Peyer's patch (tissue), 4 donors: ENCODE measurements around the gene ADAT1. TPM values are rescaled to one million over a fixed set of nuclear protein-coding genes. Genes with fewer than 3 reads are reported as not detected.

Source experiments
- DNase-seq, 3 donors: peaks; one replicate each; pipeline ENCODE4 v3.0.0-alpha.2; 2017 to 2019
- H3K27ac ChIP-seq, 4 donors: fragments of 200-600 bp; sonication (generic); one replicate each; pipeline ENCODE4 v1.5.1; 2016 to 2019
- H3K27me3 ChIP-seq, 2 donors: fragments of 200-600 bp; sonication (generic); one replicate each; pipeline ENCODE4 v1.5.1; 2019
- H3K36me3 ChIP-seq, 3 donors: fragments of 200-600 bp; sonication (generic); one replicate each; pipeline ENCODE4 v1.5.1; 2016 to 2019
- H3K4me1 ChIP-seq, 4 donors: fragments of 200-600 bp; sonication (generic); one replicate each; pipeline ENCODE4 v1.5.1; 2016 to 2019
- H3K4me3 ChIP-seq, 4 donors: fragments of 200-600 bp; sonication (generic); 1 replicate in 3 of 4; 2 replicates in 1 of 4; pipeline ENCODE4 v1.5.1; 2016 to 2019; ENCODE audit warnings: mild to moderate bottlenecking in 1 of 4
- H3K9me3 ChIP-seq, 4 donors: fragments of 200-600 bp; sonication (generic); one replicate each; pipeline ENCODE4 v1.5.1; 2016 to 2019; ENCODE audit warnings: mild to moderate bottlenecking in 1 of 4
- POLR2A ChIP-seq, 2 donors: fragments of 450-650 bp; IDR thresholded peaks; one replicate each; pipeline ENCODE4 v1.5.1; 2017; ENCODE audit warnings: antibody characterized with exemption in 2 of 2, mild to moderate bottlenecking in 2 of 2, moderate library complexity in 2 of 2
- total RNA-seq, 4 donors: library from RNA; depleted of rRNA; stranded (reverse); fragments of >200 nt; gene quantifications; one replicate each; pipeline ENCODE4 v1.1.0, GENCODE V29; 2016
- TF ChIP-seq, protein P1 (sequence below), 6 experiments: fragments of 450-650 bp in 4 of 6; fragments of 200-600 bp in 2 of 6; sonication (generic) in 1 of 6; IDR thresholded peaks; one replicate each; pipeline ENCODE4 v1.5.1; 2017 to 2019; ENCODE audit warnings: antibody characterized with exemption in 6 of 6, mild to moderate bottlenecking in 3 of 6, moderate library complexity in 1 of 6

ADAT1 gene
- total RNA-seq, 4 donors from 2014 or later, result 39.2 to 74.1 (median 66.6) TPM

- no peak overlapping the region for H3K4me3 ChIP-seq
- DNase-seq, result no peak
- no peaks in the 10 kb centered on the region for H3K9me3 ChIP-seq
- H3K36me3 ChIP-seq, result peaks cover 0 to 100% (median 0%) of the 10 kb centered on the region in 3 donors
- peaks cover 0 to 32% (median 0%) of the 10 kb centered on the region in 4 donors for H3K4me1 ChIP-seq
- no peak for TF ChIP-seq POLR2A (IDR thresholded peaks at IDR 0.05)
- TF ChIP-seq, protein P1, sequence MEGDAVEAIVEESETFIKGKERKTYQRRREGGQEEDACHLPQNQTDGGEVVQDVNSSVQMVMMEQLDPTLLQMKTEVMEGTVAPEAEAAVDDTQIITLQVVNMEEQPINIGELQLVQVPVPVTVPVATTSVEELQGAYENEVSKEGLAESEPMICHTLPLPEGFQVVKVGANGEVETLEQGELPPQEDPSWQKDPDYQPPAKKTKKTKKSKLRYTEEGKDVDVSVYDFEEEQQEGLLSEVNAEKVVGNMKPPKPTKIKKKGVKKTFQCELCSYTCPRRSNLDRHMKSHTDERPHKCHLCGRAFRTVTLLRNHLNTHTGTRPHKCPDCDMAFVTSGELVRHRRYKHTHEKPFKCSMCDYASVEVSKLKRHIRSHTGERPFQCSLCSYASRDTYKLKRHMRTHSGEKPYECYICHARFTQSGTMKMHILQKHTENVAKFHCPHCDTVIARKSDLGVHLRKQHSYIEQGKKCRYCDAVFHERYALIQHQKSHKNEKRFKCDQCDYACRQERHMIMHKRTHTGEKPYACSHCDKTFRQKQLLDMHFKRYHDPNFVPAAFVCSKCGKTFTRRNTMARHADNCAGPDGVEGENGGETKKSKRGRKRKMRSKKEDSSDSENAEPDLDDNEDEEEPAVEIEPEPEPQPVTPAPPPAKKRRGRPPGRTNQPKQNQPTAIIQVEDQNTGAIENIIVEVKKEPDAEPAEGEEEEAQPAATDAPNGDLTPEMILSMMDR (IDR thresholded peaks at IDR 0.05), result no peak
- no peak overlapping the region for H3K27ac ChIP-seq
- no peaks in the 10 kb centered on the region for H3K27me3 ChIP-seq
These were observed 50.1 kb downstream of the ADAT1 start for GRCh38 chr16:75572864-75573542.

- Histone ChIP-seq H3K4me1 (peaks cover 0 to 44% (median 7%) of the 10 kb centered on the region in 4 donors), H3K9me3 (no peaks in the 10 kb centered on the region), H3K4me3 (no peak overlapping the region), H3K36me3 (peaks cover 0 to 79% (median 0%) of the 10 kb centered on the region in 3 donors), H3K27ac (peak overlapping the region in 1 of 4 donors; percentile 7), H3K27me3 (no peaks in the 10 kb centered on the region)
- no peak for DNase-seq
- TF ChIP-seq POLR2A (IDR thresholded peaks at IDR 0.05), result no peak
- TF ChIP-seq, protein P1 (IDR thresholded peaks at IDR 0.05), result no peak
These were observed 52.5 kb downstream of the ADAT1 start for GRCh38 chr16:75570396-75571065.

GRCh38 chr16:75567911-75568310 is 55.2 kb downstream of the ADAT1 start:
- Histone ChIP-seq H3K36me3 (peaks cover 0 to 53% (median 0%) of the 10 kb centered on the region in 3 donors), H3K4me3 (peak overlapping the region in 1 of 4 donors; percentile 97), H3K4me1 (peaks cover 0 to 43% (median 7%) of the 10 kb centered on the region in 4 donors), H3K27me3 (no peaks in the 10 kb centered on the region), H3K27ac (no peak overlapping the region), H3K9me3 (no peaks in the 10 kb centered on the region)
- TF ChIP-seq, protein P1 (IDR thresholded peaks at IDR 0.05), result no peak
- no peak for TF ChIP-seq POLR2A (IDR thresholded peaks at IDR 0.05)
- DNase-seq, result no peak

- no peak for DNase-seq
- H3K36me3 ChIP-seq, result peaks cover 0 to 42% (median 0%) of the 10 kb centered on the region in 3 donors
- peak overlapping the region; percentile 82 to 97 (median 92) for H3K4me3 ChIP-seq
- H3K27ac ChIP-seq, result peak overlapping the region; percentile 59 to 81 (median 74)
- peaks cover 0 to 35% (median 7%) of the 10 kb centered on the region in 4 donors for H3K4me1 ChIP-seq
- no peaks in the 10 kb centered on the region for H3K27me3 ChIP-seq
- TF ChIP-seq, protein P1 (IDR thresholded peaks at IDR 0.05), result no peak
- TF ChIP-seq POLR2A (IDR thresholded peaks at IDR 0.05), result no peak
- H3K9me3 ChIP-seq, result no peaks in the 10 kb centered on the region
These were observed 56.3 kb downstream of the ADAT1 start for GRCh38 chr16:75566758-75567255.

DNA sequence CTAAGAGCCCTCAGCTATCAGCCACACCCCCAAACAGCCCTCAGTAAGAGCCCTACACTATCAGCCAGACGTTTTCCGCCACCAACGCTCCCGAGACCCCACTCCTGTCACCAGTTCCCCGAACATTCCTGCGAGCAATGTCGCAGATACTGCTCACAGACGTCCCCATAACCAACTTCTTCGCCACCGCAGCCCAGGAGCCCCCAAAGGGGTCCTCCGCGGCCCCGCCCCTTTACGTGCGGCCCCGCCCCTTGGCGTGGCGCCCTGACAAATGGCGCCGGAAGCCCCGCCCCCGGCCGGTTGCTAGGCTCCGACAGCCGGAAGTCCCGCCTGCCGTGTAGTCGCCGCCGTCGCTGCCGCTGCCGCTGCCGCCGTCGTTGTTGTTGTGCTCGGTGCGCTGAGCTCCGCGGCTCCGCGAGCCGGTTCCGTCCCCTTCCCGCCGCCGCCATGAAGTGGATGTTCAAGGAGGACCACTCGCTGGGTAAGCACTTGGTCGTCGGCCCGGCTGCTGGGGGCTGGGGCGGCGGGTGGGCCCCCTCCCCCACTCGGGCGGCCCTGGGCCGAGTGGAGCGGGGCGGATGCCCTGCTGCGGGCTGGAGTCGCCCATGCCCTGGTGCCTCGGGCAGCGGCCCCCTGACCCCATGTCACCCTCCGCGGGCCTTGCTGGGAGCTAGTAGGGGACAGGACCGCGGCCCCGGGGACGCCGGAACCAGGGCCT is 56.9 kb downstream of the ADAT1 start, which contains the start of gene GABARAPL2:
TSS of gene GABARAPL2 (plus strand) at position 340 of the 718 bp plus-strand sequence. CDS start at position 448, 108 bp downstream.
- Histone ChIP-seq H3K9me3 (no peaks in the 10 kb centered on the region), H3K4me1 (peaks cover 0 to 35% (median 7%) of the 10 kb centered on the region in 4 donors), H3K36me3 (peaks cover 0 to 36% (median 0%) of the 10 kb centered on the region in 3 donors), H3K4me3 (peak within 1 kb of the TSS; percentile 82 to 97 (median 92)), H3K27me3 (no peaks in the 10 kb centered on the region), H3K27ac (peak within 1 kb of the TSS; percentile 59 to 81 (median 74))
- DNase-seq, result peak; percentile 92 to 95 (median 93)
- TF ChIP-seq, protein P1 (IDR thresholded peaks at IDR 0.05), result no peak
- TF ChIP-seq POLR2A (IDR thresholded peaks at IDR 0.05), result peak; percentile 52 to 76
